ENCODE measurements around the gene INF2. TPM values are rescaled to one million over a fixed set of nuclear protein-coding genes. Genes with fewer than 3 reads are reported as not detected.

INF2 gene
- total RNA-seq, 1 donor from 2014 or later: 41.2 TPM

DNA sequence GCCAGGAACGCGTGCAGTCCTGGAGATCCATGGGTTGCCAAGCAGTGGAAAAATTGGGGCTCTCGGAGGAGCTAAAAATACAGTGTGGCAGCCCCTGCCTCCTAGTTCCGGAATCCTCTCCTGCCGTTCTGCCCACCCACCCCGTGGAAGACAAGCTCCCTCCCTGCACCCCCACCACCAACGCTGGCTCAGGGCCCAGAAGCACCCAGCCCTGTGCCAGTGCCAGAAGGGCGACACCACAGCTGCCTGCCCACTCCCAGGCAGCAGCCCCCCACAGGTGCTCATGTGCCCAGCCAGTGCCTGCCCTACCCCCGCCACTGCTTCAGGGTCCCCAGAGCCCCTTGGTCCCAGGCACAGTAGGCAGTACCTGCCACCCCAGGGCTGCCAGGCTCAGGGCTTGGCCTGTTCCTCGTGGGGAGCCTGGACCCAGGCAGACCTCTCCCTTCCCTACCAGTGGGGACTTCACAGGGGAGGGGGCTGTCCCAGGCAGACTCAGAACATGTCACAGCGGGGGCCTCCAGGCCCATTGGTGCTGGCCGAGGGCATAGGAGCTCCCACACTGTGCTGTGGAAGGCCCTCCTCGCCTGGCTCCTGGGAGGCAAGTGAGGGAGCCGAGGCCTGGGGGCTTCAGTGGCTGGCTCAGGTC lies 7.4 kb downstream of the INF2 start:
- intact Hi-C loops (cut with DNase I): loop anchor here (5.0 kb wide), 1 partner anchor 39 kb away; no protein-coding TSS in a partner anchor
- no peak for DNase-seq (ENCODE audit: low spot score)

DNA sequence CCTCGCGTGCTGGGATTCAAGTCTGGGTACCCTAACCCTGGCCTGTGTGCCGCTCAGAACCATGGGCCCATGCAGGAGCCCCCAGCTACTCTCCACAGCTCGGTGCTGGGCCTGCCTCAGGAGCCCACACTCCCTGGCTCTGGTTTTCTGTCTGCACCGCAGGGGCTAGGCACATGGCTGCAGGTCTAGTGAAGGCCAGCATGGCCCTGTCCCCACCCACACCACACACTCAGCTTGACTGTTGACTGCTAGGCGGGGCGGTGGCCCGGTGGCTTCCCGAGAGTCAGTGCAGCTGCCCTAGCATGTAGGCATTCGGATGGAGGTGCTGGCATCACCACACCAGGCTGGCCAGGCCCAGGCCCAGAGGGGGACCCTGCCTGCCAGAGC lies 7.9 kb downstream of the INF2 start:
- DNase-seq (ENCODE audit: low spot score): no peak
- intact Hi-C loops (cut with DNase I): loop anchor here (5.0 kb wide), 1 partner anchor 40 kb away; no protein-coding TSS in a partner anchor

DNA sequence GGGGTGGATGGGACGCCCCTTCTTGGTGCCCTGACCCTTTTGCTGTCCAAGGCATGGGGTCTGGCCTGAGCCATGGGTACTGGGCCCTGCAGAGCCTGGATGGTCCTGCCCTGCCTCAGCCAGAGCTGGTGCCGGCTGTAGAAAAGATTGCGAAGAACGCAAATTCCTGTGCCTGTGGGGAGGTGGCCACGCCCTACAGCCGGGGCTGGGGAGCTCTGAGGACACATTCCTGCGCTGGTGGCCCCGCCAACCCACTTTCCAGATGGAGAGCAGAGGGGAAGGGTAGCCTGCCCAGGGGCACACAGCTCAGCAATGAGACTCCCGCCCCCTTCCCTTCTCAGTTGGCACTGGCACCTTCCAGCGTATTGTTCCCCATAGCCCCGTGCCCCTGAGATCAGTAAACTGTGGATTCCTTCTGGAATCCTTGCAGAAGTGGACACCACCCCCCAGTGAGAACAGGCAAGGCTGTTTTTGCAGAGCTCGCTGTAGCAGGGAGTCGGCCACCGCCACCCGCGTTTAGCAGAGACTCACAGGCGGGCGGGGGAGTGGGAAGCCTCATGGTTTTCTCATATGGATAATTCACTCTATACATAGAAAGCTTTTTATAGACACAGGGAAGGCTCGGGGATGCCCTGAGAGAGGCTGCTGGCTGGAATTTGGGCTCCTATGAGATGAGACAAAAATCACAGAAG lies 8.6 kb downstream of the INF2 start:
- intact Hi-C loops (cut with DNase I): loop anchor here (5.0 kb wide), 1 partner anchor 41 kb away; no protein-coding TSS in a partner anchor
- DNase-seq (ENCODE audit: low spot score): no peak

DNA sequence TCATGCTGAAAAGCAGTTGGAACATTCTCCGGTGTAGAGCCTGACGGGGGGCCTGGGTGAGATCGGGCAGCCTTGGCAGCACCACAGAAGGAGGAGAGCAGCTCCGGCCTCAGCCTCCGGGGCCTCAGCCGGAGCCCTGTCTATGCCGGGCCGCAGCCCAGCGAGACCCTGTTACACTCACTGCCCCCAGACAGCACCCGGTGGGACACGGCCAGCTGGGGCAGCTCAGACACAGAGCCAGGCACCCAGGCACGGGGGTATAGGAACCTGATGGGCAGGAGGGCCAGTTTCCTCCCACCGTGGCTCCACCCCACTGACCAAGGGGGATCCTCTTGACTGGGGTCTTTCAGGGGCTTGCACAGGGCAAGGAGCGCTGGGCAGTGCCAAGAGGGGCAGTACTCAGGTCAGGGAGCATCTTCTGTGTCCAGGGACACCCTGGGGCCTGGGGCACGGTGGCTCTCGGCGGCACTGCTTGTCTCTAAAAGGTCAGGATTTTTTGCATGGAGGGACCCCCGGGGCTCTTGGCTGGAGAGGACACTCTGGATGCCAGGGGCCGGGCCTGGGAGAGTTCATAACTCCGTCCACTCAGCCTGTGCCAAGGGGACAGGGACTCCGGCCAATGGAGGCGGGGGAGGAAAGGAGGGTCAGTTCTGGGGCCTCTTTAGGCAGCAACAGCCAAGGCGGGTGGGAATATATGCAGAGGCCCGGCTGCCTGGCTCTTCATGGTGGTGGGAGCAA lies 9.4 kb downstream of the INF2 start:
- intact Hi-C loops (cut with DNase I): loop anchor here (5.0 kb wide), 1 partner anchor 42 kb away; no protein-coding TSS in a partner anchor
- no peak for DNase-seq (ENCODE audit: low spot score)

DNA sequence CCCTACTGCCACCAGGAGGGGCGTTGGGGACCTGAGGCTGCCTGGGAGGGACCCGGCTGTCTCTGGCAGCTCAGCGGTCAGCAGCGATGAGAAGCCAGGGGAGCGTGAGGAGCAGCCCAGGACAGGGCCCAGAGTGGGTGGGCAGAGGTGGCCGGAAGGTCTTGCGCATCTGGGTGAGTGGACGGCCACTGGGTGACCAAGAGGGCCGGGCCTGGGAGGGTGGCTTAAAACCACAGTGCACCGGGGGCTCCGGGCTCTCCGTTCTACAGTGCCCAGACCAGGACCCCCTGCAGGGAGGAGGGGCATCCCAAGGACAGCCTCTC lies 10.0 kb downstream of the INF2 start:
- intact Hi-C loops (cut with DNase I): loop anchor here (5.0 kb wide), 1 partner anchor 42 kb away; no protein-coding TSS in a partner anchor
- DNase-seq (ENCODE audit: low spot score): no peak

DNA sequence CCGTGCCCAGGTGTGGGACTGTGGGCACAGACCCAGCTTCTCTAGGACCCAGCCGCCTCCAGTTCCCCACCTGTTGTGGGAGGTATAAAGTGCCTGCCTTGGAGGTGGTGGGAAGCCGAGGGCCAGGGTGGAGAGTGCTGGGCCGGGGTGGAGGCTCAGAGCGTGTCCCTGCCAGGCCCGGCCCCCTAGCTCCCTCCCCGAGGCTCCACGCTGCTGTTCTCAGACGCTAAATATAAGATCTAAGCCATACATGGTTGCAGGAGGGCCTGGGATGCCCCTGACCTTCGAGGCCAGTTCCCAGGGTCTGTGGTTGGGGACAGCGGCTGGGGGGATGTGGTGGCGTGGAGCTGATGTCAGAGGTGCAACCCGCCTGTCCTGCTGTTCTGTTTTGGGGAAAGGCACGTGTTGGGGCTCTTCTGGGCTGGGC lies 10.8 kb downstream of the INF2 start:
- intact Hi-C loops (cut with DNase I): no loop called here
- DNase-seq (ENCODE audit: low spot score): no peak

DNA sequence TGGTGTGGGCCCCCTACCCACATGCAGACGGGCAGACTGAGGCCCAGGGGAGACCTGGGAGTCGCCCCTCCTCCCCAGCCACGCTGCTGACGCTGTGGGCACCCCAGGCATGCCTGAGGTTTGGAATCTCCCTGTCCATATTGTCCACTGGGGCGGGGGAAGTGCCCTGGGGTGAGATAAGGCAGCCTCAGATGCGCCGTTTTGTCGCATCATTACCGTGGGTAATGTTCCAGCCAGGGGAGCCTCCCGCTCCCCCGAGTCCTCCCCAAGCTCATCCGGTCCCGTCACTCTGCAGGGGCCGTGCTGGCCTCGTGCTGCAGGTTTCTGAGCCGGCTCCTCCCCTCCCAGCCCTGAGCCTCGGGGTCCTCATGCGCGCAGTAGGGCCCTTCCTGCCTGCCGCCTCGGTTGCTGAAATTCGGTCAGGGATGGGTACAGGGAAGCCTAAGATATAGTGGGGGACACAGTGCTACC lies 11.4 kb downstream of the INF2 start:
- intact Hi-C loops (cut with DNase I): no loop called here
- DNase-seq (ENCODE audit: low spot score): no peak

DNA sequence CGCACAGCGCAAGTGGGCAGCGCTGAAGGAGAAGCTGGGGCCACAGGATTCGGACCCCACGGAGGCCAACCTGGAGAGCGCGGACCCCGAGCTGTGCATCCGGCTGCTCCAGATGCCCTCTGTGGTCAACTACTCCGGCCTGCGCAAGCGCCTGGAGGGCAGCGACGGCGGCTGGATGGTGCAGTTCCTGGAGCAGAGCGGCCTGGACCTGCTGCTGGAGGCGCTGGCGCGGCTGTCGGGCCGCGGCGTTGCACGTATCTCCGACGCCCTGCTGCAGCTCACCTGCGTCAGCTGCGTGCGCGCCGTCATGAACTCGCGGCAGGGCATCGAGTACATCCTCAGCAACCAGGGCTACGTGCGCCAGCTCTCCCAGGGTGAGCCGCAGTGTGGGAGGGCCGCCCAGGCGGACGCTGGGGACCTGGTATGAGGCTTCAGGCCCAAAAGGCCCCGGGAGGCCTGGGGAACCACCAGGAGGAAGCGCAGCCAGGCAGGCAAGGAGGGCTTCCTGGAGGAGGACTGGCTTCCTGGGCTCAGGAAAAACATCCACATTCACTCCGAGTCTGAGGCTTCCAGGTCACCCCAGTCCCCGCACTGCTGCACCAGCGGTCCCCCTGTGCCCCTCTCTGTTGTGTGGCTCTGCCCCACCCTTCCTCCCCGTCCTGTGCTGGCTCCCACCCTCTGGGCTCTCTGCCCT lies 12.1 kb downstream of the INF2 start:
- intact Hi-C loops (cut with DNase I): no loop called here
- DNase-seq (ENCODE audit: low spot score): no peak

DNA sequence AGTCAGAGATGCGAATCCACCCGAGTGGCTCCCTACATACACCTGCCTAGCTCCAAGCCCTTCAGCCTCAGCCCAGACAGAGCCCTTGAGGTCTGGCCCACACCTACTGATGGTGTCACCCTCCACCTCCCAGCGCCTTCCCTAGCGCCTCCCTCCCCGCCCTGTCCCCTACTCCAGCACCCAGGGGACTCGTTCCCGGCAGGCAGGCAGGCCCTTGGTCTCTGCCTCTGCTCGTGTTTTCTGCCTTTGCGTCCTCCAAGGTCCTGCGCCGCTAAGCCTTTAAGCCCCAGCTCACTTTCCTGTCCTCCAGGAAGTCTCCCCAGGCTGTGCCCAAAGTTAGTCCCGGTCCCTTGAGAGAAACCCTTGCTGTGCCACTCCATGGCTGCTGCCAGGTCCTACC lies 12.7 kb downstream of the INF2 start:
- intact Hi-C loops (cut with DNase I): no loop called here
- no peak for DNase-seq (ENCODE audit: low spot score)

DNA sequence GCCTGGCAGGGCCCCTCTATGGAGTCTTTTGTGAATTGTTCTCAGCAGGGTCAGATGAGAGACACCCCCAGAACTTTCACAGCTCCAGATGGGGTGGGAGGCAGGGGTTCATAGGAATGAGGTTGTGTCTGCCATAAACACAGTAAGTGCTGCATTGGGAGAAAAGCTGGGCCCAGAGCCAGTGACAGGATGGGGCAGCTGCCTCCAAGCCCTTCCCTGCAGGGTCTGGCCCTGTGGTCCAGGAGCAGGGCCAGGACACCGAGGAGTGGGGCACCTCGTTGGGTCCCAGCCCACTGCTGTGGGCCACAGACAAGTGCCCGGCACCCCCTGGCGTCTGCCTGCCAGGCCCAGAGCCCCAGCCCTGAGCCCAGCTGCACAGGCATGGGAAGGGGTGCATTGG lies 13.3 kb downstream of the INF2 start:
- intact Hi-C loops (cut with DNase I): no loop called here
- DNase-seq (ENCODE audit: low spot score): no peak

DNA sequence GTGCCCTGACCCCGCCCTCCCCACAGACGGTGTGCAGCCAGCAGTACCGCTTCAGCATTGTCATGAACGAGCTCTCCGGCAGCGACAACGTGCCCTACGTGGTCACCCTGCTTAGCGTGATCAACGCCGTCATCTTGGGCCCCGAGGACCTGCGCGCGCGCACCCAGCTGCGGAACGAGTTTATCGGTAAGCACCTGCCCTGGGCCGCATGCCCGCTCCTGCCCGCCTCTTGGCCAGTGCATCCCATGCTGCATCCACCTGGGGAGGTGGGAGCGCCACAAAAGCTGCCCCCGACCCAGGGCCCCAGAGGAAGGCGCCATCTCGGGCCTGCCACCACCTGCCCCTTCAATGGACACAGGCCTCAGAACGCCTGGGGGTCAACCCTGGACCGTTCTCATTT lies 13.9 kb downstream of the INF2 start:
- DNase-seq (ENCODE audit: low spot score): no peak
- intact Hi-C loops (cut with DNase I): no loop called here

DNA sequence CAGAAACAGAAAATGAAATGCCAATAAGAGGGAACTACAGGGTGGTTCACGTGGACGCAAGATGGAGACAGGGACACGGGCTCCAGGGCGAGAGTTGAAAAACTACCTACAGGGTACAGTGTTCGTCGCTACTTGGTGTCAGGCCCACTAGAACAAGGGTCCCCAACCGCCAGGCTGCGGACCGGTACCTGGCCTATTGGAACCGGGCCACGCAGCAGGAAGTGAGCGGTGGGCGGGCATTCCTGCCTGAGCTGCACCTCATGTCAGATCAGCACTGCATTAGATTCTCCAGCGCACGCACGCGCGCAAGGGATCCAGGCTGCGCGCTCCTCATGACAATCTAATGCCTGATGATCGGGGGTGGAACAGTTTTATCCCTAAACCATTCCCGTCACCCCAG lies 14.8 kb downstream of the INF2 start:
- intact Hi-C loops (cut with DNase I): no loop called here

DNA sequence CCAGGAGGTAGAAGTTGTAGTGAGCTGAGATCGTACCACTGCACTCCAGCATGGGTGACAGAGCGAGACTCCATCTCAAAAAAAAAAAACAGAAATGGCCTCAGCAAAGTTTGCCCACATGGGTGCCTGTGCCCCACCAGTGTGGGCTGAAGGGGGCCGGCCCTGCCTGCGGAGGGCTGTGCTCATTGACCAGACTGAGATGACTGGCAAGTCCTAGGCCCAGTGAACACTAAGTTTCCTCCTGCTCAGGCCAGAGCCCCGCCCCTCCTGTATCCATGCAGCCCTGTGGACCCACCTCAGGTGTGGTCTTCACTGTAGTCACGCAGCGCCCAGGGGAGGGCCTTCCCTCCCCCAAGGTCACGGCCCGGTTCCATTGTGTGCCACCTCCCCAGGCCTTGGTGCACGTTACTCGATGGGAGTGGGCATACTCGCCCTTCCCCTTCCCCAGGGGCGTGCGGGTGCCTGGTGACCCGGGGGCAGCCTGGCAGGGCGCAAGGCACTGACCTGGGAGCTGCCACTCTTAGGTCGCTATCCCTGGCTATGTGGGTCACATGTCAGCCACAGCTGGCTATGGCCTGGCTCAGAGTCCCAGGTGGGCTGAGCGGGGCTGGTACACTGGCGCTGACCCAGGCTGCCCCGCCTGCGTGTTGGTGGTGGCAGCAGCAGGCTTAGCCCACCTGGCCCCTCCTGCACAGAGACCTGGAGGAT lies 16.1 kb downstream of the INF2 start:
- intact Hi-C loops (cut with DNase I): no loop called here
- no peak for DNase-seq (ENCODE audit: low spot score)

More for the DNA sequence above, 14.8 kb downstream of the INF2 start:
- no peak for DNase-seq (ENCODE audit: low spot score)

DNA sequence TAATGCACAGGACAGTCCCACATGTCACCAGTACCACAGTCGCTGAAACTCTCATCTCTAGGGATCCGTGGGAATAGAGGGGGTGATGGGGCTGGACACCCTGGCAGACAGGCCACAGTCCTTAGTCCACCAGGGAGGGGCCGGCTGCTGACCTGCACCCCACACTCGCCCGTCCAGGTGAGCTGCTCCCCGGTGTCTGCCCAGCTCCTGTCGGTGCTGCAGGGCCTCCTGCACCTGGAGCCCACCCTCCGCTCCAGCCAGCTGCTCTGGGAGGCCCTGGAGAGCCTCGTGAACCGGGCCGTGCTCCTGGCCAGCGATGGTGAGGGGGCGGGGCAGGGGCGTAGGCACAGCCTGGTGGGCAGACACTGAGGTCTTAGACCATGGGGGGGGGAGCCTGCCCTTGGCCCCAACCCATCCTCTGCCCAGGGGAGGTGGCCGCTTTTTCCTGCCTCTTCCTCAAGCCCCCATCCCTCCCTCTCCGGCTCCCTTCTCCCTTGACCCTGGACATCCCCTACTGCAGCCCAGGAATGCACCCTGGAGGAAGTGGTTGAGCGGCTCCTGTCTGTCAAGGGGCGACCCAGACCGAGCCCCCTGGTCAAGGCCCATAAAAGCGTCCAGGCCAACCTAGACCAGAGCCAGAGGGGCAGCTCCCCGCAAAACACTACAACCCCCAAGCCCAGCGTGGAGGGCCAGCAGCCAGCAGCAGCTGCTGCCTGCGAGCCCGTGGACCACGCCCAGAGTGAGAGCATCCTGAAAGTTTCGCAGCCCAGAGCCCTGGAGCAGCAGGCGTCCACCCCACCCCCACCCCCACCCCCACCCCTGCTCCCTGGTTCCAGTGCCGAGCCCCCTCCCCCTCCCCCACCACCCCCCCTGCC lies 17.6 kb downstream of the INF2 start:
- intact Hi-C loops (cut with DNase I): no loop called here
- no peak for DNase-seq (ENCODE audit: low spot score)

DNA sequence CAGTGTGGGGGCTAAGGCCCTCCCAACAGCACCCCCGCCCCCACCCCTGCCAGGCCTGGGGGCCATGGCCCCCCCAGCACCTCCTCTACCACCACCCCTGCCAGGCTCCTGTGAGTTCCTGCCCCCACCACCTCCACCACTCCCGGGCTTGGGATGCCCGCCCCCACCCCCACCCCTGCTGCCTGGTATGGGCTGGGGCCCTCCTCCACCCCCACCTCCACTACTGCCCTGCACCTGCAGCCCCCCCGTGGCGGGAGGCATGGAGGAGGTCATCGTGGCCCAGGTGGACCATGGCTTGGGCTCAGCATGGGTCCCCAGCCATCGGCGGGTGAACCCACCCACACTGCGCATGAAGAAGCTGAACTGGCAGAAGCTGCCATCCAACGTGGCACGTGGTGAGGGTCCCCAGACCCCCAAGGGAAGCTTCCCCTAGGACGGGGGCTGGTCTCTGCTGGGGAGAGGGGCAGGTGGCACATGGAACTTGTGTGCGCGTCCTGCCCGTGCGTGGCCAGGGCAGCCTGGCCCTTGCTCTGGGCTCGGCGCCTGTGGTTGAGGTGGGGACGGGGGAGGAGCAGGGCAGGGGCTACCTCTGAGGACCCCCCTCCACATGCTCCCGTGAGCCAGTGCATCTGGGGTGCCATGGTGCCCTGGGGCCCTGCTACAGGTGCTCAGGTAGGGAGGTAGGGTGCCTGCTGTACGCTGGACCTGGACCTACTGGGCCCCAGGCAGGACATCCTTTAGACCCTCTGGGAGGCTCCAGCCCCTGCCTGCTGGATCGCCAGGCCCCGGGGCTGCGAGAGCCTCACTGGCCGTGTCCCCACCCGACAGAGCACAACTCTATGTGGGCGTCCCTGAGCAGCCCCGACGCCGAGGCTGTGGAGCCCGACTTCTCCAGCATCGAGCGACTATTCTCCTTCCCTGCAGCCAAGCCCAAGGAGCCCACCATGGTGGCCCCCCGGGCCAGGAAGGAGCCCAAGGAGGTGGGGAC lies 18.5 kb downstream of the INF2 start:
- intact Hi-C loops (cut with DNase I): no loop called here
- no peak for DNase-seq (ENCODE audit: low spot score)

DNA sequence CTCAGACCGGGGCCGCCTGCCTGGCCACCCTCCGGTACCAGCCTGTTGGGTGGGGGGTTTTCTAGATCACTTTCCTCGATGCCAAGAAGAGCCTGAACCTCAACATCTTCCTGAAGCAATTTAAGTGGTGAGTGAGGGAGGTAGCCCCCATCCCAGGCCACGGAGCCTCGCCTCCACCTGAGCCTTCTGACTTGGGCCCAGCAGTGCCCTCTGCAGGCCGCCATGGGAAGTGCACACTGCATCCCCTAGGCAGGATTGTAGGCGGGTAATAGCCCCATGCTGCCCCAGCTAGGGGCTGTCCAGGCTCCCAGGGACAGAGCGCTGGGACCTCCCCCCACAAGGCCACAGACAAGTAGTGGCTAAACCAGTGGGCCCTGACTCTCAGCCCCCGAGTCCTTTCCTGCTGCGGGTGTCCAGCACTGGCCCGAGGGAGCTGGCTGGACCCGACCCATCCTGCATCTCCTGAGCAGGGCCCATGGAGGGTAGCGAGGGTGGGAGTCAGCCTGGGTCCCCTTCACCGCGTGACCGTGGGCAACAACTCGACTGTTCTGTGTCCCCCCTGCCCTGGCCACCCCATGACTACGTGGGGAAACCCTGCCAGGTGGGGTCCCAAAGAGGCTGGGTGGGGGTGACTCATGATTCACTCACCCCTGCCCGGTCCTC lies 19.3 kb downstream of the INF2 start:
- intact Hi-C loops (cut with DNase I): loop anchor here (1.0 kb wide), 1 partner anchor 58 kb away; no protein-coding TSS in a partner anchor
- no peak for DNase-seq (ENCODE audit: low spot score)

Measured in cardiac septum (tissue), 1 donor.